GM21717 (cell line): Measurements from ENCODE around the gene DLG2.

Source experiments
- ATAC-seq: cut with Tn5 transposase; IDR thresholded peaks from one replicate; pipeline ENCODE4 v1.9.1; 2021; ENCODE audit warnings: mild to moderate bottlenecking, moderate library complexity; ENCODE audit not compliant: unreplicated experiment

DLG2 gene

GRCh38 chr11:84437071-84437980, 1189.8 kb downstream of the DLG2 start:
- peak; percentile 81 for ATAC-seq

- no peak for ATAC-seq
Observed at GRCh38 chr11:84430661-84431060, 1196.5 kb downstream of the DLG2 start.

- no peak for ATAC-seq
Observed at GRCh38 chr11:84425673-84426072, 1201.5 kb downstream of the DLG2 start.

GRCh38 chr11:84420271-84420670, 1206.9 kb downstream of the DLG2 start:
- ATAC-seq, result no peak

- ATAC-seq, result no peak
Observed at GRCh38 chr11:84419616-84420015, 1207.5 kb downstream of the DLG2 start.

- ATAC-seq, result no peak
Observed at GRCh38 chr11:84414920-84415319, 1212.2 kb downstream of the DLG2 start.

GRCh38 chr11:84413549-84413948, 1213.6 kb downstream of the DLG2 start:
- ATAC-seq, result no peak

- ATAC-seq, result no peak
Observed at GRCh38 chr11:84412862-84413261, 1214.3 kb downstream of the DLG2 start.

GRCh38 chr11:84408946-84409411, 1218.2 kb downstream of the DLG2 start:
- ATAC-seq, result no peak

- ATAC-seq, result no peak
Observed at GRCh38 chr11:84407091-84407490, 1220.1 kb downstream of the DLG2 start.

GRCh38 chr11:84398017-84398626, 1229.0 kb downstream of the DLG2 start:
- ATAC-seq, result no peak

GRCh38 chr11:84396521-84396920, 1230.6 kb downstream of the DLG2 start:
- ATAC-seq, result no peak

- ATAC-seq, result no peak
Observed at GRCh38 chr11:84390441-84391078, 1236.6 kb downstream of the DLG2 start.

GRCh38 chr11:84389696-84390095, 1237.4 kb downstream of the DLG2 start:
- no peak for ATAC-seq

- ATAC-seq, result no peak
Observed at GRCh38 chr11:84384731-84385130, 1242.4 kb downstream of the DLG2 start.

- no peak for ATAC-seq
Observed at GRCh38 chr11:84383576-84383975, 1243.6 kb downstream of the DLG2 start.

GRCh38 chr11:84381666-84382065, 1245.5 kb downstream of the DLG2 start:
- ATAC-seq, result no peak

- no peak for ATAC-seq
Observed at GRCh38 chr11:84372381-84372950, 1254.7 kb downstream of the DLG2 start.

GRCh38 chr11:84358034-84358433, 1269.1 kb downstream of the DLG2 start:
- ATAC-seq, result no peak

GRCh38 chr11:84355911-84356310, 1271.2 kb downstream of the DLG2 start:
- ATAC-seq, result no peak

- ATAC-seq, result no peak
Observed at GRCh38 chr11:84345597-84345996, 1281.5 kb downstream of the DLG2 start.
